H1 (cell line): ENCODE data around the gene C9orf40. TPM values are rescaled to one million over a fixed set of nuclear protein-coding genes. Genes with fewer than 3 reads are reported as not detected.

Experiments
- CTCF ChIA-PET: fragments of 300-600 bp; sonication (Branson Sonifier 250); formaldehyde crosslinking; loops from one replicate; lab custom pipeline; 2021; ENCODE audit not compliant: partially characterized antibody; lab: Charles Lee
- POLR2A ChIA-PET: fragments of 300-600 bp; sonication (Branson Sonifier 250); formaldehyde crosslinking; loops from one replicate; lab custom pipeline; 2021; ENCODE audit warnings: inconsistent platforms; ENCODE audit not compliant: partially characterized antibody; lab: Charles Lee
- DNase-seq, 2 experiments: peaks; one replicate each; pipeline versions ENCODE4 v3.0.0 to v3.0.0-alpha.2; 2010 to 2022; ENCODE audit warnings: low spot score in 2 of 2, low read depth in 1 of 2, mixed read lengths in 1 of 2
- FAIRE-seq: peaks from 2 replicates; lab custom pipeline; 2011; peaks lifted over from hg19 to GRCh38; lab: Jason Lieb, UNC
- H2AFZ ChIP-seq: 2 replicates; pipeline ENCODE4 v1.8.1; 2012; ENCODE audit warnings: low read length, inconsistent platforms
- H2AK5ac ChIP-seq: 2 replicates; pipeline ENCODE4 v1.6.1; 2013; ENCODE audit warnings: low read depth, low read length
- H2BK120ac ChIP-seq: replicated peaks from 2 replicates; pipeline ENCODE3; 2013; ENCODE audit warnings: low read depth, low read length, inconsistent platforms
- H2BK12ac ChIP-seq: 2 replicates; pipeline ENCODE4 v1.6.1; 2013; ENCODE audit warnings: low read depth, low read length
- H2BK15ac ChIP-seq: 2 replicates; pipeline ENCODE4 v1.6.1; 2013; ENCODE audit warnings: low read length
- H2BK20ac ChIP-seq: 2 replicates; pipeline ENCODE4 v1.6.1; 2013; ENCODE audit warnings: low read length
- H2BK5ac ChIP-seq: 2 replicates; pipeline ENCODE4 v1.6.1; 2013; ENCODE audit warnings: low read depth, low read length
- H3K14ac ChIP-seq: 2 replicates; pipeline ENCODE4 v1.6.1; 2013; ENCODE audit warnings: inconsistent platforms; ENCODE audit not compliant: insufficient read length
- H3K18ac ChIP-seq: 2 replicates; pipeline ENCODE4 v1.6.1; 2013; ENCODE audit warnings: low read length; ENCODE audit errors: extremely low read depth
- H3K23ac ChIP-seq: 2 replicates; pipeline ENCODE4 v1.6.1; 2013; ENCODE audit warnings: inconsistent platforms; ENCODE audit not compliant: insufficient read length
- H3K23me2 ChIP-seq: 2 replicates; pipeline ENCODE4 v1.6.1; 2013; ENCODE audit warnings: low read depth, low read length
- H3K27ac ChIP-seq: 2 replicates; pipeline ENCODE4 v1.6.1; 2011; ENCODE audit warnings: low read depth, low read length, inconsistent platforms
- H3K27me3 ChIP-seq, 4 experiments: replicated peaks in 1 of 4; 1 replicate in 1 of 4; 2 replicates in 3 of 4; pipeline versions ENCODE4 v1.6.1 to v1.8.1; 2011 to 2013; ENCODE audit warnings: low read length in 3 of 4, mild to moderate bottlenecking in 3 of 4, inconsistent platforms in 2 of 4, mixed read lengths in 2 of 4, moderate library complexity in 1 of 4; ENCODE audit not compliant: control insufficient read depth in 3 of 4, insufficient read depth in 3 of 4; ENCODE audit errors: extremely low read depth in 1 of 4
- H3K36me3 ChIP-seq, 4 experiments: 2 replicates each; pipeline versions ENCODE4 v1.6.1 to v1.8.1; 2011 to 2013; ENCODE audit warnings: mild to moderate bottlenecking in 4 of 4, low read length in 3 of 4, moderate library complexity in 2 of 4, control low read depth in 1 of 4, inconsistent platforms in 1 of 4; ENCODE audit not compliant: insufficient read depth in 4 of 4, control insufficient read depth in 2 of 4
- H3K4ac ChIP-seq: replicated peaks from 2 replicates; pipeline ENCODE3; 2013; ENCODE audit warnings: low read length, low read depth, mixed read lengths, inconsistent platforms; ENCODE audit not compliant: insufficient read length
- H3K4me1 ChIP-seq, 4 experiments: replicated peaks in 1 of 4; 1 replicate in 1 of 4; 2 replicates in 3 of 4; pipeline versions ENCODE4 v1.6.1 to v1.8.1; 2011 to 2013; ENCODE audit warnings: low read length in 3 of 4, inconsistent platforms in 2 of 4, mixed read lengths in 1 of 4; ENCODE audit not compliant: insufficient read depth in 4 of 4, control insufficient read depth in 3 of 4
- H3K4me2 ChIP-seq, 2 experiments: 2 replicates each; pipeline versions ENCODE4 v1.6.1 to v1.8.1; 2011 to 2013; ENCODE audit warnings: low read depth in 2 of 2, low read length in 2 of 2, control low read depth in 1 of 2, inconsistent platforms in 1 of 2, mild to moderate bottlenecking in 1 of 2; ENCODE audit not compliant: insufficient read depth in 1 of 2
- H3K4me3 ChIP-seq, 4 experiments: fragments of 200-600, 300-600 bp in 1 of 4; sonication (generic), shearing (Covaris generic), sonication (Bioruptor Twin) in 1 of 4; 2 replicates each; pipeline versions ENCODE4 v1.5.1 to v1.8.1; 2011 to 2016; ENCODE audit warnings: low read length in 4 of 4, low read depth in 3 of 4, control low read depth in 2 of 4, inconsistent platforms in 2 of 4, mild to moderate bottlenecking in 2 of 4, mixed read lengths in 1 of 4, moderate library complexity in 1 of 4; ENCODE audit not compliant: insufficient read depth in 2 of 4; ENCODE audit errors: extremely low read depth in 1 of 4
- H3K56ac ChIP-seq: replicated peaks from 2 replicates; pipeline ENCODE3; 2013; ENCODE audit warnings: low read depth, mild to moderate bottlenecking, mixed read lengths, low read length, inconsistent platforms; ENCODE audit not compliant: insufficient read length
- H3K79me1 ChIP-seq: 2 replicates; pipeline ENCODE4 v1.6.1; 2013; ENCODE audit warnings: low read depth, low read length, control low read depth
- H3K79me2 ChIP-seq, 2 experiments: 2 replicates each; pipeline versions ENCODE4 v1.6.1 to v1.8.1; 2012 to 2013; ENCODE audit warnings: low read length in 2 of 2, mild to moderate bottlenecking in 2 of 2, inconsistent platforms in 1 of 2; ENCODE audit not compliant: insufficient read depth in 2 of 2, control insufficient read depth in 1 of 2
- H3K9ac ChIP-seq, 4 experiments: replicated peaks in 1 of 4; 1 replicate in 1 of 4; 2 replicates in 3 of 4; pipeline versions ENCODE4 v1.6.1 to v1.8.1; 2011 to 2013; ENCODE audit warnings: low read depth in 3 of 4, low read length in 3 of 4, control low read depth in 2 of 4, mild to moderate bottlenecking in 2 of 4, moderate library complexity in 2 of 4, inconsistent platforms in 1 of 4; ENCODE audit errors: extremely low read depth in 1 of 4
- H3K9me3 ChIP-seq, 2 experiments: 2 replicates each; pipeline versions ENCODE4 v1.6.1 to v1.8.1; 2012 to 2013; ENCODE audit warnings: mild to moderate bottlenecking in 2 of 2, moderate library complexity in 2 of 2, control low read depth in 1 of 2, inconsistent platforms in 1 of 2, low read depth in 1 of 2, low read length in 1 of 2, mixed read lengths in 1 of 2; ENCODE audit not compliant: insufficient read depth in 2 of 2
- H4K20me1 ChIP-seq, 2 experiments: replicated peaks in 1 of 2; 2 replicates each; pipeline versions ENCODE3 to v1.8.1; 2011 to 2013; ENCODE audit warnings: inconsistent platforms in 2 of 2, low read length in 2 of 2, mild to moderate bottlenecking in 1 of 2; ENCODE audit not compliant: insufficient read depth in 2 of 2, control insufficient read depth in 1 of 2
- H4K5ac ChIP-seq: 2 replicates; pipeline ENCODE4 v1.6.1; 2013; ENCODE audit warnings: low read length, low read depth, mixed read lengths, inconsistent platforms; ENCODE audit not compliant: insufficient read length
- H4K8ac ChIP-seq: 2 replicates; pipeline ENCODE4 v1.8.0; 2013; ENCODE audit warnings: mild to moderate bottlenecking, moderate library complexity, low read length, inconsistent platforms; ENCODE audit not compliant: insufficient read depth; ENCODE audit errors: extremely low read depth
- H4K91ac ChIP-seq: replicated peaks from 2 replicates; pipeline ENCODE3; 2013; ENCODE audit warnings: low read length, mixed read lengths, inconsistent platforms; ENCODE audit not compliant: insufficient read length
- EZH2 ChIP-seq: fragments of 200-600 bp; sonication (generic); IDR thresholded peaks from 2 replicates; pipeline ENCODE4 v1.7.1; 2012; ENCODE audit warnings: low read depth, mild to moderate bottlenecking, moderate library complexity, low read length, inconsistent platforms; ENCODE audit not compliant: severe bottlenecking
- SIN3A ChIP-seq, 2 experiments: IDR thresholded peaks in 1 of 2; conservative IDR thresholded peaks in 1 of 2; 2 replicates each; pipeline ENCODE4 v1.6.1; 2011 to 2012; ENCODE audit warnings: low read length in 2 of 2, improper control_type of control experiment in 1 of 2, low read depth in 1 of 2, mild to moderate bottlenecking in 1 of 2
- SRF ChIP-seq: IDR thresholded peaks from 2 replicates; pipeline ENCODE4 v1.6.1; 2011; ENCODE audit warnings: mild to moderate bottlenecking, low read depth, low read length, moderate library complexity
- WGBS, 2 experiments: shearing (Covaris generic) in 1 of 2; methylation state at CpG; one replicate each; pipeline versions ENCODE4 v1.1.6 to v1.1.7; 2013 to 2015; ENCODE audit warnings: low lambda C conversion rate in 2 of 2, mixed read lengths in 2 of 2, inconsistent platforms in 1 of 2, low coverage in 1 of 2, missing lambda C conversion rate in 1 of 2; ENCODE audit not compliant: insufficient replicate concordance in 2 of 2, insufficient coverage in 1 of 2, insufficient read length in 1 of 2; ENCODE audit errors: extremely low coverage in 1 of 2, missing lambda C conversion rate in 1 of 2; 5-methylcytosine and 5-hydroxymethylcytosine counted together
- polyA plus RNA-seq, 7 experiments: library from polyadenylated mRNA; depleted of rRNA in 3 of 7; stranded (reverse) in 5 of 7; unstranded in 2 of 7; fragments of >200 nt in 5 of 7; fragments of 200-250 nt in 2 of 7; gene quantifications; 1 replicate in 5 of 7; 2 replicates in 1 of 7; 4 replicates in 1 of 7; pipeline versions ENCODE4 v1.2.1 to v1.2.3, GENCODE V29; 2011 to 2013; ENCODE audit warnings: missing spikeins in 2 of 7, mixed read lengths in 2 of 7
- total RNA-seq: library from RNA; stranded (reverse); fragmentation: NEBNext Ultra II Directional; extraction: Animal tissue kit (Norgen Biotek cat#: 25700); gene quantifications from 2 replicates; pipeline ENCODE4 v1.2.1, GENCODE V29; 2021
- TF ChIP-seq, protein P1 (sequence below): IDR thresholded peaks from 2 replicates; pipeline ENCODE4 v1.6.1; 2012; ENCODE audit warnings: low read length, inconsistent platforms

The C9orf40 gene
- total and polyA plus RNA-seq, 2 of the 8 experiments (the other 6 are each of a cell fraction or from before 2014, with no cell fraction given): 3.6 to 11.2 TPM

DNA sequence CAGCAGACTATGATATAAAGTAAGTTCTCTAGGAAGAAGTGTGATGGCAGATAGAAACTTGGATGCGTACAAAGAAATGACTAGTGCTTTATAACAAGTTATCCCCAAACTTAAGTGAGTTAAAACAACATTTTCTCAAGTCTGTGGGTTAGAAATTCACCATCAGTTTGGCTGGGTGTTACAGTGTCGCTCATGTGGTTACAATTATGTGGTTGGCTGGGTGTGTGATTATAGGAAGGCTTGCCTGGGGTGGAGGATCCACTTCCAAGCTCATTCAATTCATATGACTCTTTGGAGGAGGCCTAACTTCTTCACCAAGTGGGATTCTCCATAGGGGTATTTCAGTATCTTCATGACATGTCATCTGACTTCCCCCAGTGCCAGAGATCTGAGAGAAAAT is 10.3 kb upstream of the C9orf40 start:
- Histone ChIP-seq H4K8ac (no peak overlapping the region), H3K23ac (no peak overlapping the region), H3K18ac (no peak overlapping the region), H2AK5ac (no peak overlapping the region), H3K23me2 (no peaks in the 10 kb centered on the region), H2BK5ac (no peak overlapping the region), H3K4ac (no peak overlapping the region), H3K56ac (no peak overlapping the region), H3K27me3 (no peaks in the 10 kb centered on the region), H3K9me3 (no peaks in the 10 kb centered on the region; a peak in 2 of 4 replicates), H3K4me1 (no peaks in the 10 kb centered on the region), H3K27ac (no peak overlapping the region), H2BK120ac (no peak overlapping the region), H4K20me1 (no peaks in the 10 kb centered on the region), H3K9ac (no peak overlapping the region), H2BK15ac (no peak overlapping the region), H3K14ac (no peak overlapping the region), H3K79me1 (no peaks in the 10 kb centered on the region), H2BK20ac (no peak overlapping the region), H4K5ac (no peak overlapping the region), H3K79me2 (no peaks in the 10 kb centered on the region), H3K4me2 (no peak overlapping the region), H2BK12ac (no peak overlapping the region), H4K91ac (no peak overlapping the region), H2AFZ (no peak overlapping the region), H3K36me3 (peaks cover 0 to 4% (median 0%) of the 10 kb centered on the region in 4 experiments; a peak in 1 of 8 replicates), H3K4me3 (no peak overlapping the region)
- ChIA-PET POLR2A (no interaction called here), CTCF (interaction anchor here (0.7 kb wide), 1 partner anchor 189 kb away, joined by 3 read pairs; no protein-coding TSS in a partner anchor)
- FAIRE-seq (no peak), DNase-seq (no peak)
- WGBS, 2 experiments: 86% methylated on average over 2 of the region's 2 CpGs; no CpG with 5 or more reads in 1 of the 2 experiments
- TF ChIP-seq SRF (no peak), EZH2 (no peak), SIN3A (conservative IDR thresholded peaks at IDR 0.05 in 1 of 2, IDR thresholded peaks at IDR 0.05 in 1 of 2; ENCODE audit: low read depth in 1 of 2, low read length in 2 of 2) (no peak)
- TF ChIP-seq, protein P1, sequence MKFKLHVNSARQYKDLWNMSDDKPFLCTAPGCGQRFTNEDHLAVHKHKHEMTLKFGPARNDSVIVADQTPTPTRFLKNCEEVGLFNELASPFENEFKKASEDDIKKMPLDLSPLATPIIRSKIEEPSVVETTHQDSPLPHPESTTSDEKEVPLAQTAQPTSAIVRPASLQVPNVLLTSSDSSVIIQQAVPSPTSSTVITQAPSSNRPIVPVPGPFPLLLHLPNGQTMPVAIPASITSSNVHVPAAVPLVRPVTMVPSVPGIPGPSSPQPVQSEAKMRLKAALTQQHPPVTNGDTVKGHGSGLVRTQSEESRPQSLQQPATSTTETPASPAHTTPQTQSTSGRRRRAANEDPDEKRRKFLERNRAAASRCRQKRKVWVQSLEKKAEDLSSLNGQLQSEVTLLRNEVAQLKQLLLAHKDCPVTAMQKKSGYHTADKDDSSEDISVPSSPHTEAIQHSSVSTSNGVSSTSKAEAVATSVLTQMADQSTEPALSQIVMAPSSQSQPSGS: no peak
